Cortex of kidney (tissue), 1 donor: Measurements from ENCODE around the gene TRABD2B.

Experiments used
- DNase-seq: peaks from one replicate; lab custom pipeline; 2025; lab: John Stamatoyannopoulos, UW

TRABD2B gene

DNA sequence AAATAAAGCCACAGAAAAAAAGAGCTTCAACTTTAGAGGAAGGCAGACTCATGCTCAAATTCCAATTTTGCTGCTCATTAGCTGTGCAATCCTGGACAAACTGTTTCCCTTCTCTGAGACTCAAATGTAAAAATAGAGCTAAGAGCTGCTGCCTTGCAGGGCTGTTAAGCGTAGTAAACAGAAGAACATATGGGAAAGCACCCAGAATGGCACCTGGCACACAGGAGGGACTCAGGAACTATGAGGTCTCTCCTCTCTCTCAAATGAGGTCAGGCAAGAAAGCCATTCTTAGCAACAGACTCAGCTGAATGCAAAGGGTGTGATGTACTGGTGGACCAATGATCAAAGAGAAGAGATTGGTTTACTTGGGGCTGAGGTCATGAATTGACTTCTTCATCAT lies 61.3 kb downstream of the TRABD2B start:
- no peak for DNase-seq

DNA sequence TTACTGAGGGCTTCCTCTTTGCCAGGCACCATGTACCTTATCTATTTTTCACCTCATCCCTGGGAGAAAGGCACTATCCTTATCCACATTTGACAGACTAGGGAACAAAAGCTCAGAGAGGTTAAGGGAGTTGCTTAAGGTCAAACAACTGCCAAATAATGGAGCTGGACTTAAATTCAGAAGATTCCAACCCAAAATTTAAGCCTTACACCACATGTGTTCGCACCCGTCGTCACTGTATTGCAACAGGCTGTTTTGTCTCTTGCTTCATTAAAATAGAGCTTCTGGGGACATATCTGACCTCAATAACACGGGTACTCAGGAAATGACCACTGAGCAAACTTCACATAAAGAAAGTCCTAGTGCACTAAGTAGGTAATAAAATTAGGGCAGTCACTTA lies 62.0 kb downstream of the TRABD2B start:
- DNase-seq: no peak

DNA sequence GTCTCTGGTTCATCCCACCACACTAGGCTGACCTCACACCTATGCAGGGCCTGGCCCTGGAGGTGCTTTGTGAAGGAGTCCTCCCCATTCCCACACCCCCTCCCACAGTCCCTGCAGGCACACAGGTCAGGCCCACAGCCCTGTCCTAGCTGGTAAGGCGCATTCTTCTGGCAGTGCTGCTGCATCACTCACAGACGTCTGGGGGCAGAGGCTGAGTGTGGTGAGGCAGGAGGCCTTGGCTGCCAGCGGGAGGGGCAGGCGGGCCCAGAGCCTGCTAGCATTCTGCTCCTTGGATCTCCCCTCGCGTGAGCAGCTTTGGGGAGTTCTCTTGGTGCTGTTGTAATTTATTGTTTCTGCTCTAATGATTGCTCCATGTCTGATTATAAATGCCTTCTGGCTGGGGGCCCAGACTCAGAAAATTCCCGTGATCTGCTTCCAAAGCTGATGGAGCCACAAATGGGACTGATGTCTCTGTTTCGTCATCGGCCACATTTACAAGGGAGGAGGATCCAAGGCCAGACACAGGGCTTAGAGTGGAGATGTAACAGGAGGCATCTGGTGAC lies 62.9 kb downstream of the TRABD2B start:
- no peak for DNase-seq

DNA sequence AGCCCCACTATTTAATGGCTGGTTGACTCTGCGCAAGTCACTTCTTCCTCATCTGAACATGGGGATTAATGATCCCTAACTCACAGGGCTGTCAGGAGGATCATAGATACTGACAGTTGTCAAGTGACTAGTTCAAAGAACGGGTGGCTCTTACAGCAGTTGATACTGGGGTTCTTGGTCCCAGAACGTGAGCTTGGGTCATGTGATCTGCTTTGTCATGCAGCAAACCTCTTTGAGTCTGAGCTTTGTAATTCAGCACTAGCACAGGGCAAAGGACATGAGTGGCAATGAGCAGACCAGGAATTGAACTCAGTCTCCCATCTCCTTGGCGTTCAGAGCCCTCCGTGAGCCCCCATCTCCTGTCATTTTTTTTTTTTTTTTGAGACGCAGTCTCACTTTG lies 64.4 kb downstream of the TRABD2B start:
- no peak for DNase-seq

DNA sequence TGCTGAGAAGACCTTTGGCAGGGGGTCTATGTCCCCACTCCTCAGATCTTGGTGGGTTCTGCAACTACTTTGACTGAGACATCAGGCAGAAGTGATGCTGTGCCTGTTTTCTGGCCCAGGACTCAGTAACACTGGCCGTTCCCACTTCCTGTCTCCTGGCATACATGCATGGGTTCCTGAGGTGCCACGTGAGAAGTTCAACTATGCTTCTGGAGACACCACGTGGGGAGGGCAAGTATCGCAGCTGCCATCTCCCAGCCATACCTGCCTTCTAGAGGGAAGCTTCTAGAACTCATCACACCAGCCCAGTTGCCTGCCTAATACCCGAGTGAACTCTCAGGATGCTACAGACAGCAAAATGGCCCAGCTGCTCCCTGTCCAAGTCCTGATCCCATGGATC lies 65.8 kb downstream of the TRABD2B start:
- DNase-seq: no peak

DNA sequence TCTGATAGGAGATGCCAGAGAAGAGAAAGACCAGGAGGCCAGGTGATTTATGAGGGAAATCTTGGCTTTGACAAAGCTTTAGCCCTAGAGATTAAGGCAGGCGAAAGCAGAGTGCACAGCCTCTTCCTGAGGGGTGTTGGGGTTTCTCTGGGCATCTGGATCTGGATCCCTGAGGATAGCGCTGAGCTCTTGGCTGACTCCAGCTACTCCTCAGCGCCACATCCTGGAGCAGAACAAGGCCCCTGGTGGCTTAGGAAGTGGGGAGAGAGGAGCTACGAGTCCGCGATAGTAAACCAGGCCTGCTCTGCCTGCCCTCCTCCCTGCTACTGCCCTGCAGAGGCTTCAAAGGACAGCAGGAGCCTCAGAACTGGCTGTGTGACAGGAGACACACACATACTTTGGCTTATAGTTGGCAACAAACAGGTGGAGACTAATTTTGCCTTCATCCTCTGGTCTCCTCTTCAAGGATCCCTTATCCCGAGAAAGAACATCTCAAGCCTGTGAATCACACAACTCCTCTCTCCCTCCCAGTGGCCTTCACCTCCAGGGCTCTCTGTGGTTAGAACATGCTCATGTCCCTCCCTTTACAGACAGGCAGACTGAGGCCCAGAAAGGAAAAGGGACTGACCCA lies 66.9 kb downstream of the TRABD2B start:
- DNase-seq: no peak

DNA sequence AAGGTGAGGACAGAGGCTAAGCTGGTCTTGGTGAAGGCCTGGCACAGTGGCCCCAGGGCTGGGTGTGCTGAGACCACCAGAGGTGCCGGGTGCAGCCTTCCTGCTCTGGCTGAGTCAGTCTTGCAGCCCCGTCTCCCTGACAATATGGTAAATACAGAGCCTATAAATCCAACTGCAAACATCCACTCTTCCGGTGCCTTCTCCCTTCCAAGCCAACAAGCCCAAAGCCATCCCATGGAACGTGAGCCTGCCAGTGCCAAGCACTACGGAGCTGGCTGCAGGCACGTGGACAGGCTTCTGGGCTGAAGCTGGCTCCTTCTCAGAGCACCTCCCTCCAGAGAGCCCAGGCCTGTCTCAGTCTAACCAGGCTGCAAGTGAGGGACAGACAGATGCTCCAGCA lies 70.0 kb downstream of the TRABD2B start:
- no peak for DNase-seq

DNA sequence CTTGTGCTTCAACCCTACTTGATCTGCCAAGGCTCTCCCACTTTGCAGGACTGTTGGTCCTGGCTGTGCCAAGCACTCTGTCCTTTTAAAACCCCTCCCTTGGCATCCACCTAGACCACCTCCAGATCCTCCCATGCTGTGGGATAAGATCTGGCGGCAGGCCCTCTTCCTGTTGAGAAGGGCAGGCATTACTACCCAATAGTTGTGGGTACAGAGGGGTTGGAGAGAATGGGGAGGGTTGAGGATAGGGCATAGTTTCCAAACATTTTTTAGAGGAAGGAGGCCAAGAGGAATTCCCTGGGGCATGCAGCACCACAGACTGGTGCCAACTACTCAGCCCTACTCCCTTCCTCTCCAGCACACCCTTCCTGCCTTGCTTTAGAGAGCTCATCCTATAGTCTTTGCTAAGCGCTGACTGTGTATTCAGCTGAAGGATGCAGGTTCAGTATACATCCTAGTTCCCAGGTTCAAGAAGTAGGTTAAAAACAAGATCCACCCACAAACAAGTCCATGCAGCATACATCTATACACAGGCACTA lies 70.7 kb downstream of the TRABD2B start:
- DNase-seq: no peak

DNA sequence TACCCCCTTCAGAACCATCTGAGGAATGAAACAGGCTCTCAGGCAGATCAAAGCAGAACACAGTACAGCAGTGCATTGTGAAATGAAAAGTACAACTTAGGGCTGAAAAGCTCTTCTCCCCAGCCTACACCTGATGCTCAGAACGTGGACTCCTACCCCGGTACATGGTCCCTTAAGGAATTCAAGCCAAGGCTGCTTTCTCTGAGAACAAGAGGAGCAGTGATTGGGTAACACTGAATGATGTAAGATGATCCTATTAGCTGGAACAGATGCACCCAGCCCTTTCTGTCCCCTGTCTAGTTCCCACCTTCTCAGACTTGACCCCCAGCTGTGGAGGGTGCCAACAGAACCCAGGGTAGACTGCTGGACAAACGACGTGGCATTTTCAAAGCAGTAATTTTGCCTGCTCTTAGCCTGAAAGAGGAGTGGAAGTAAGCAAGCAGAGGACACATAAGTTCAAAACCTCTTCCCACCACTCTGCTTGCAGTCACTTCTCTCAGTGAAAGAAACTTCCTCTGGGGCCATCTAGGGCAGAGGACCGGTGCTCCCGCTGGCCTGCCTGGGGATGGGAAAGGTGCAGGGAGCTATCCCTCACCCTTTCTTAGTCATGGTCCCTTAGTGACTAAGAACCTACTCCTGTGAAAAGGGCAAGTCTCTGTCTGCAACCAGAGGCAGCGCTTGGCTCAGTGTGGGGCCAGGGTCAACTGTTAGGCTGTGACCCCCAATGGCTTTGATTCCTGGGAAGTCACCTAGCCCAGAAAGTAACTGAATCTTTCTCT lies 72.7 kb downstream of the TRABD2B start:
- DNase-seq: no peak

DNA sequence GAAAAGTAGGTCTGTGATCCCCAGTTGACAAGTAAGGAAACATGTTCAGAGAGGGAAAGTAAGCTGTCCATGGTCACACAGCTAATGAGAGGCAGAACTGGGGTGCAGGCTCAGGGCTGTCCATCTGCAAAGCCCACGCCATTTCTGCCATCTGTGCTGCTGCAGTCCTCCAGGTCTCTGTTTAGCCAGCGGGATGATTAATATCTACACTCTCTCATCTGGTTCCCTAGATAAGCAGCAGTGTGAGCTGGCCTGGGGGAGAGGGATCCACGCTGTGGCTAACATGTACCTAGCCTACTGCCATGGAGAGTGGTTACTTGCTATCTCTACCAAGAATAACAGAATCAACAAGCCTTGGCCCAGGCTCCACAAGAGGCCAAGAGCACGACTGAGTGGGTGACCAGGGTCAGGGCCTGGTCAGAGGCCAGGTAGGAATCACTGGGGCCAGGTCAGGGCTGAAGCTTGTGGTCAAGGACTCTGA lies 75.2 kb downstream of the TRABD2B start:
- DNase-seq: no peak

DNA sequence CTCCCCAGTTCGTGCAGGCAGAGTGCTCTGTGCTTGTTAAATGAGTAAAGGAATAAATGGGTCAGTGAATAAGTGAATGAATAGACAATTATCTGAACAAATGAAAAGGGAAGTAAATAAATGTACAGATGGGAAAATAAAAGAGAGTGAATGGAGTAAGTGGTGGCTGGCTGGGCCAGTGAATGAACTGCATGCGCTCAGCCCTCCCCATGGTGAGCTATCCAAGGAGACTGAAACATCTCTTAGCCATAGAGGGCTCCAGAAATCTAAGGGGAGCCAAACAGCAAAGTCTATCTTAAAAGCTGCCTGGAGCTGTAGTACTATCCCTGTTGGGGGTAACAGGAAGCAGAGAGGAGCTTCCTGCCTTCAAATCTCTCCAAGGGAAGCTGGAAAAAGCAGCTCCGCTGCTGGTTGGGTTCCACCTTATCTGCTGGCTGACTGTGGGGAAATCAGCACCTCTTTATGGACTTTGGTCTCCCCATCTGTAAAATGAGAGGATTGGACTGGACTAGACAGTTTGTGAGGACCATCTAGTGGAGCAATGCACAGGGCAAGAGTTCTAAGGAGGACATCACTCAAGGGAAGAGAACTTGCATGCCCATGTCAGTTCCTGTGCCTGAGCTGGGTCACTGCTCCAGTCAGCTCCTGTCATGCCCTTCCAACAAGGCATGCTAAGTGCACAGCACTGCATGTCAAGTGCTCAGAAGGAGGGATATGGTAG lies 77.9 kb downstream of the TRABD2B start:
- no peak for DNase-seq

DNA sequence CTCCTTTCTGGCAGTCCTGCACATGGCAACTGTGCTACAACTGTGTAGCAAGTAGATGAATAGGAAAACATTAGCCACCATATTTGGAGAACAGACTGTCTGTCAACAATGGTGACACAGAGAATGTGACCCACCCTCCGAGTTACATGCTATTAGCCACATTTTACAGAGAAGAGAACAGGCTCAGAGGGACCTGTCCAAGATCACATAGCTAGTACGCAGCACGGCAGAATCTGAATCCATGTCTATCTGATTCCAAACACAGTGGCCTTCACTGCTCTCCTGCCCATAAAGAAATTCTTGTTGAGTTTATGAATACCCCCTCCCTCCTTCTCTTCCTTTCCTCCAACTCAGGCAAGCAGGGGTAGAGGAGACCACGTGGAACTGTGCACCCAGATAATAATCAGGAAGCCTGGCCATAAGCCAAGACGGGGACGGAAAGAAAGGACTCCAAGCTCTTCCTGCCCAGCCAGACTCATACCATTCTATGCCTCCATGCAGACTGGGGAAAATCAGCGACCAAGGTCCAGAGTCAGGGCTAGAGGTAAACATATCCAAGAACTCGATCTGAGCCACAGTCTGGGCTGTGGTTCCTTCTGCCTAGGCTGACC lies 78.8 kb downstream of the TRABD2B start:
- DNase-seq: no peak

DNA sequence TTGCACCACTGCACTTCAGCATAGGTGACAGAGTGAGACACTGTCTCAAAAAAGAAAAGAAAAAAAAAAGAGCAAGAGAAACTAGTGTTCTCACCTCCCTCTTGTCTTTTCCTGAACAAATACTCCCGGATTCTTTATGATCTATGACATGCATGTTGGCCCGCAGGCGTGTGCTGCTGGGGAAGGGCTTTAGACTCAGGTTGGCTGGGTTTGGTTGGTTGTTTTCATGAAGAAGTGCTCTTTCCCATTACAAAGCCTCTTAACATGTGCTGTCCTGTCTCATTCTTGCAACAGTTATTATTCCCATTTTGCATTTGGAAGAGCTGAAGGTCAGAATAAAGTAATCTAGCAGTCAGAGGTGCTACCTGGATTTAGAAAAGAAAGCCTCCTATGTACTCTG lies 79.5 kb downstream of the TRABD2B start:
- no peak for DNase-seq

DNA sequence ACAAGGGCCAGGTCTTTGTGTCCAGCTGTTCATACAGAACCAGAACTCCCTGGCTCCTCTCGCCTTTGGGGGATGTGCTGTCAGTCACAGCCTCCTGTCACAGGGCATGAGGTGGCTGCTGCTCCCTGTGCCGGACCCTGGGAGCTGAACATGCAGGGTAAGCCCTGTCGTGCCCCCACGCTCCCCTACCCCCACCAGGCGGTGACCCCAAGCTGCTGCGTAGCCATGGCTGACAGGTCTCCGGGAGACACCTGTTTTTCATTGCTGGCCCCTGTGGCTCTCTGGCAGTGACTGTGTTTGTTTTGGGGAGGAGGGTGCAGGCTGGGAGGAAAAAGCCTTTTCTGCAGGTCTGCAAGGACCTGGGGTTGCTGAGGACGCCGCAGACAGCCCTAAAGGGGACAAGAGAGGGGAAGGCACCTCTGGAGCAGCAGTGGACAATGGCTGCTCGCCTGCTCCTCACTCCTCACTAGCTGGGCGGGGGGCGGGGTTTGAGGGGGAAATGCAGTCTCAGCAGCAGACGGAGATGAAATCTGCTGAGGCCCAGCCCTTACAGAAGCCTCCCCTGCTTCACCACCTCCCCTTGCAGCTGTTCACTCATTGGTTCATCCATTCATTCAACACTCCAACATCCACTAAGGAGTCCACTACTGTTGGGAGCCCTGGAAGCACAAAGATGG lies 81.4 kb downstream of the TRABD2B start:
- no peak for DNase-seq

DNA sequence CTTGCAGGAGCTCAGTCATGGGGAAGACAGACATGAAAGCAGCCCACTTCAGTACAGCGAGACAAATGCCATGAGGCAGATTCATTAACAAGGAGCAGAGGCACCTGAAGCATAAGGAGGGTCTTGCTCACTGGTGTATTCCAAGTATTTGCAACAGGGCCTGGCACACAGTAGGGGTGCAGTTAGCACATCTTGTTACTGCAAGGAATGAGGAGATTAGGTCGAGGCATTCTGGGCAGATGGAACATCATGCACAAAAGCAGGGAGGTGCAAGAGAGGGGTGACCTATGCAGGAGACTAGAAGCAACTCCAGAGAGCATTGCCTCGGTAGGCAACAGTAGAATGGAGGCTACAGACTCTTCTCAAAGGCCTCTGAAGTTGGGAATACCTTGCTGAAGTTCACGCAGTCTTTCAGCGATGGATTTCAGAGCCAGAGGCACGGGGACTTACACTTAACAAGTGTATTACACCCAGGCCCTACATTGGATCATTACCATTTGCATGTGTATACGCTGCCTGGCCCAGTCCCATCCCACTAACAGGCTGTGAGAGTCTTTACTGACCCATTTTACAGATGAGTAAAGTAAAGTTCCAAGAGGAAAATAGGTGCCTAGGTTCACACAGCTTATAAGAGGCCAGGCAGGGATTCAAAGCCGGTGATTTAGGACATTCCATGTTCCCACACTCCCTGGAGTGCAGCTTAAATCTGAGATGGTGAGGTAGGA lies 82.1 kb downstream of the TRABD2B start:
- DNase-seq: no peak

DNA sequence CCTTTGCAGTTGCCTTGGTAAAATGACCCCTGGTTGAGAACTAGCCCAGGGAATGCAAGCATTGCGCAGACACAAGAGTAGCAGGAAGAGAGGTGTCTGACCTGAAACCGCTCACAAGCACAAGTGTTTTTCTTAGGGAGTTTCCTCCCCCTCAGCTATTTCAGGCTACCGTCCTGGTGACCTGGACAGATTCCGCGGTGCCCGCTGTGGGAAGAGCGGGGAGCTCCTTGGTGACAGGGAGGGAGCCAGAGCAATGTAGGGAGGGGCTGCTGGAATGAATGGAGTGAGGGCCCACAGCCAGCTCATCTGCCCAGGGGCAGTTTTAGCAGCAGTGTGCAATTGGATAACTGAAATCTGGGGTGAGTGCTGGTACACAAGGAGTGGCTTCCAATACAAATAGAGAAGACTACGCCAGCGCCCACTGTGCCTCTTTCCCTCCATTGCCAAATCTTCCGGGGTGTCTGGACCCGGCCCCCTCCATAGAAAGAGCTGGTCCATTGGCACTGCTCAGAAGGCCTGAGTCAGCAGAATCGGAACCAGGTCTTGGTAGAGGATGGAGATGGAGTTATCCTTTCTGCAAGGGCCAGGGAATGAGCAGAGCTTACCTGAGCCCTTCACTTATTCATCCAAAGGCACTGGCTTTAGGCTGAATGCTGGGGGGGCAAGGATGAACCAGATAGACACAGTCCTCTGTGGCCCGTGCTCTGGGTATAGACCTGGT lies 82.8 kb downstream of the TRABD2B start:
- no peak for DNase-seq

DNA sequence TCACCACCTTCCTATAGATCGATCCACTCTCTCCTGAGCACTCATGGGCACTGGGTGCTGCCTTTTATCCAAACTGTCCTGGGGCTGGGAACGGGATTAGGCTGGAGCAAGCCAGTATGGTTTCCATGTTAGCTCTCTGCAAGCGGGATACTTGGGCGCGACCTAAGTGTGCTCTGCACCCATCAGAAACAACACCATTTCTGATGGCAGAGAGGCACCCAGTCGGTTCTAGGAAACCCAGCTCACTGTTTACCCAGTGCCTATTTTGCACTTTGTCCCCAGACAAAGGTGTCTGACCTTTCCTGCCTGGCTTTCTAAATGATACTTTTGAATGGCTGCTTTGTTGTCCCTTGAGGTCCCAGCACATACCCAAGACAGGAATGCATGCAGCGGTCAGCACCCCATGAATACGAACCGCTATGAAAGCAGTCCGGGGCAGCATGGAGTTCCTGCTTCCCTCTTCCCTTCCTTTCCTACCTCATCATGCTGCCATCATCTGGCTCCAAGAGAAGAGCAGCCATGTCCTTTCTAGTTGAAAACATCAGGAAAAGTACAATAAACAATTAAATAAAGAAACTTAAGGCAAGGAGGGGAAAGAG lies 83.9 kb downstream of the TRABD2B start:
- no peak for DNase-seq

DNA sequence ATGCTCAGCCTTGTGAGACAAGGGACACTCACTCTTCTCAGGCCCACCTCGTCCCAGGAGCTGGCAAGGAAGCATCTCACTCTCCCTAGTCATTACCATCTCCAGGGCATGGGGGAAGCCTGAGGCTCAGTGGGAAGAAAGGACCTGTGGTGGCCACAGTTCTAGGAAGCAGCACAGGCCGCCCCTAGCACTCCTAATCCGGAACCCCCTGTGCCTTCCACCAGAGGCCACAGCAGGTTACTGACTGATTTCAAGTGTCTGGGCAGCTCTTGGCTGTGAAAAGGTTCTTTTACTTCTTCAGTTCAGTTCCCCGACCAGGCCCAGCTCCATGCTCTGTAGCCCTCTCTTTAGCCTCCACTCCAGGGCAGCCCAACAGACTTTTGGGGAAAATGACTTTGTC lies 84.4 kb downstream of the TRABD2B start:
- no peak for DNase-seq

DNA sequence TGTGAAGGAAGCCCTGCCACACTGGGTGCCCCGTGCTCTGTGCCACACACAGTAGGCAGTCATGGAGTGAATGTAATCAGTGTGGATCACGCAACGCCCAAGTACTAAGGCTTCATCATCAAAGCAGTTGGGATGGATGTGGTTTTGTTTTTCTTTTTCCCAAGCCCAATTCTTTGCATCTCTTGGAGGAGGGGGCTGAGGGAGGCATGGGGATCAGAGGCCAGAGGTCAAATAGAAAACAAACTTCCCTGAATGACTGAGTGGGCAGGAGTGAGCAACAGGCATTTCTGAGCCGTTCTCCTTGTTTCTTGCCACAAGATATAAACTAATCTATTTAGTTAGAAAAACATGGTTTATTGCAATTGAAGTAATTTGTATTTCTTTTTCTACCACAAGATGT lies 85.3 kb downstream of the TRABD2B start:
- DNase-seq: no peak

DNA sequence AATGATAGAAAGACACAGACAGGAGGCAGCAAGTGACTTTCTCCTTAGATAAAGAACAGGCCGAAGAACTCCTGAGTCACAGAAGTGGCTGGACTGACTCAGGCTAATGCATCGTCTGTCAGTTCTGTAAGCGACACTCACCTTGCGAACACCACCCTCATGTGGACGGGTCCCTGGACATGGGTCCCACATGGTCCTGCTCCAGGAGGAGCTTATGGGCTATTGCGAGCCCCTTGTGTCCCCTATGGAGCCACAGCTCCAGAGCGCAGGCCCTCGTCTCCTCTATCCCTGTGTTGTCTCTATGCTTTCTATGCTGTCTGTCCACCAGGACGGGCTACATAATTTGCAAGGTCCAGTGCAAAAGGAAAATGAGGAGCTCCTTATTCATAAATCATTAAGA lies 85.8 kb downstream of the TRABD2B start:
- no peak for DNase-seq
